ENCODE data around the gene LRMDA.

LRMDA gene

GRCh38 chr10:75425291-75426079 is 5.9 kb upstream of the LRMDA start:
- DNase-seq (ENCODE audit: low read depth in 2 of 2) = no peak

- DNase-seq (ENCODE audit: low read depth in 2 of 2) = no peak
Measured at GRCh38 chr10:75426880-75427279, 4.5 kb upstream of the LRMDA start.

GRCh38 chr10:75427951-75428350 is 3.5 kb upstream of the LRMDA start:
- DNase-seq (ENCODE audit: low read depth in 2 of 2) = no peak

- no peak for DNase-seq (ENCODE audit: low read depth in 2 of 2)
Measured at GRCh38 chr10:75428434-75429158, 2.8 kb upstream of the LRMDA start.

- no peak for DNase-seq (ENCODE audit: low read depth in 2 of 2)
Measured at GRCh38 chr10:75429159-75429827, 2.1 kb upstream of the LRMDA start.

GRCh38 chr10:75430000-75430763 is 1.2 kb upstream of the LRMDA start:
- no peak for DNase-seq (ENCODE audit: low read depth in 2 of 2)

GRCh38 chr10:75432176-75432575 is 752 bp downstream of the LRMDA start:
- DNase-seq (ENCODE audit: low read depth in 2 of 2) = no peak

- DNase-seq (ENCODE audit: low read depth in 2 of 2) = no peak
Measured at GRCh38 chr10:75432763-75433162, 1.3 kb downstream of the LRMDA start.

- no peak for DNase-seq (ENCODE audit: low read depth in 2 of 2)
Measured at GRCh38 chr10:75433216-75433615, 1.8 kb downstream of the LRMDA start.

GRCh38 chr10:75434291-75434690 is 2.9 kb downstream of the LRMDA start:
- DNase-seq (ENCODE audit: low read depth in 2 of 2) = no peak

- no peak for DNase-seq (ENCODE audit: low read depth in 2 of 2)
Measured at GRCh38 chr10:75435291-75435690, 3.9 kb downstream of the LRMDA start.

GRCh38 chr10:75436896-75437295 is 5.5 kb downstream of the LRMDA start:
- DNase-seq (ENCODE audit: low read depth in 2 of 2) = no peak

- no peak for DNase-seq (ENCODE audit: low read depth in 2 of 2)
Measured at GRCh38 chr10:75437693-75438092, 6.3 kb downstream of the LRMDA start.

GRCh38 chr10:75438275-75438674 is 6.9 kb downstream of the LRMDA start:
- no peak for DNase-seq (ENCODE audit: low read depth in 2 of 2)

GRCh38 chr10:75439811-75440210 is 8.4 kb downstream of the LRMDA start:
- no peak for DNase-seq (ENCODE audit: low read depth in 2 of 2)

- no peak for DNase-seq (ENCODE audit: low read depth in 2 of 2)
Measured at GRCh38 chr10:75440271-75440793, 8.9 kb downstream of the LRMDA start.

- DNase-seq (ENCODE audit: low read depth in 2 of 2) = no peak
Measured at GRCh38 chr10:75441196-75441595, 9.8 kb downstream of the LRMDA start.

- no peak for DNase-seq (ENCODE audit: low read depth in 2 of 2)
Measured at GRCh38 chr10:75441682-75442081, 10.3 kb downstream of the LRMDA start.

- DNase-seq (ENCODE audit: low read depth in 2 of 2) = no peak
Measured at GRCh38 chr10:75443362-75443761, 11.9 kb downstream of the LRMDA start.

- DNase-seq (ENCODE audit: low read depth in 2 of 2) = no peak
Measured at GRCh38 chr10:75444781-75445386, 13.5 kb downstream of the LRMDA start.

- no peak for DNase-seq (ENCODE audit: low read depth in 2 of 2)
Measured at GRCh38 chr10:75446508-75446907, 15.1 kb downstream of the LRMDA start.
